Thyroid gland (tissue), 4 donors: ENCODE data around the gene PTPRN2. TPM values are rescaled to one million over a fixed set of nuclear protein-coding genes. Genes with fewer than 3 reads are reported as not detected.
"Not testable (repeated sequence)": the region's sequence is repeated elsewhere in the genome, so short reads cannot be mapped to it uniquely, and the experiment has no call there.

ENCODE experiments used
- DNase-seq, 2 donors: peaks; one replicate each; pipeline ENCODE4 v3.0.0-alpha.2; 2019
- H3K27ac ChIP-seq, 3 donors: fragments of 200-600 bp; sonication (generic); 1 replicate in 2 of 3; 2 replicates in 1 of 3; pipeline ENCODE4 v1.5.1; 2016 to 2019; ENCODE audit warnings: mild to moderate bottlenecking in 1 of 3, moderate library complexity in 1 of 3
- H3K27me3 ChIP-seq: fragments of 200-600 bp; sonication (generic); one replicate; pipeline ENCODE4 v1.5.1; 2019
- H3K36me3 ChIP-seq, 2 donors: fragments of 200-600 bp; sonication (generic); one replicate each; pipeline ENCODE4 v1.5.1; 2016 to 2019
- H3K4me1 ChIP-seq, 2 donors: fragments of 200-600 bp; sonication (generic); one replicate each; pipeline ENCODE4 v1.5.1; 2017 to 2019
- H3K4me3 ChIP-seq, 3 donors: fragments of 200-600 bp; sonication (generic); replicated peaks in 1 of 3; 1 replicate in 2 of 3; 2 replicates in 1 of 3; pipeline ENCODE4 v1.5.1; 2016; ENCODE audit warnings: mild to moderate bottlenecking in 1 of 3
- H3K9me3 ChIP-seq: fragments of 200-600 bp; sonication (generic); one replicate; pipeline ENCODE4 v1.5.1; 2017
- CTCF ChIP-seq, 6 experiments: fragments of 200-600 bp in 3 of 6; fragments of 450-650 bp in 3 of 6; sonication (generic) in 3 of 6; IDR thresholded peaks; one replicate each; pipeline ENCODE4 v1.5.1; 2016 to 2019; ENCODE audit warnings: antibody characterized with exemption in 6 of 6, mild to moderate bottlenecking in 2 of 6, inconsistent platforms in 1 of 6, moderate library complexity in 1 of 6
- POLR2A ChIP-seq, 2 donors: fragments of 450-650 bp; IDR thresholded peaks; one replicate each; pipeline ENCODE4 v1.6.1; 2017; ENCODE audit warnings: antibody characterized with exemption in 2 of 2, mild to moderate bottlenecking in 2 of 2, moderate library complexity in 1 of 2
- WGBS, 2 donors: methylation state at CpG; one replicate each; pipeline ENCODE4 v1.1.5; 2017; 5-methylcytosine and 5-hydroxymethylcytosine counted together
- intact Hi-C: fragments of 100-400 bp; cut with DNase I; formaldehyde crosslinking; loops from one replicate; pipeline ENCODE4 v1.15.1; 2023
- total RNA-seq, 4 donors: library from RNA; depleted of rRNA; stranded (reverse); fragments of >200 nt; gene quantifications; one replicate each; pipeline ENCODE4 v1.2.3, GENCODE V29; 2016

Gene PTPRN2
- total RNA-seq, 4 donors from 2014 or later = 4.2 to 9.9 (median 7.7) TPM

GRCh38 chr7:157668884-157669767 is 918.5 kb downstream of the PTPRN2 start:
- intact Hi-C loops = no loop called here
- no peak overlapping the region for H3K4me3 ChIP-seq
- no peak for DNase-seq

GRCh38 chr7:157668221-157668883 is 919.3 kb downstream of the PTPRN2 start:
- no peak for TF ChIP-seq POLR2A (IDR thresholded peaks at IDR 0.05)
- TF ChIP-seq CTCF (IDR thresholded peaks at IDR 0.05) = no peak
- Histone ChIP-seq H3K27me3 (no peaks in the 10 kb centered on the region), H3K9me3 (no peaks in the 10 kb centered on the region), H3K36me3 (no peaks in the 10 kb centered on the region), H3K27ac (no peak overlapping the region), H3K4me3 (no peak overlapping the region), H3K4me1 (no peaks in the 10 kb centered on the region)
- intact Hi-C loops = no loop called here
- 66 to 67% methylated on average over 22 of the region's 22 CpGs for WGBS, 2 donors
- peak in 1 of 2 donors; percentile 5 for DNase-seq

More at GRCh38 chr7:157668884-157669767, 918.5 kb downstream of the PTPRN2 start:
- no peaks in the 10 kb centered on the region for H3K27me3 ChIP-seq
- no peaks in the 10 kb centered on the region for H3K4me1 ChIP-seq
- no peaks in the 10 kb centered on the region for H3K36me3 ChIP-seq
- 79 to 86% methylated on average over 26 to 32 of the region's 33 CpGs for WGBS, 2 donors
- H3K9me3 ChIP-seq = no peaks in the 10 kb centered on the region
- no peak overlapping the region for H3K27ac ChIP-seq
- no peak for TF ChIP-seq POLR2A (IDR thresholded peaks at IDR 0.05)

GRCh38 chr7:157667731-157668130 is 919.9 kb downstream of the PTPRN2 start:
- no peak for DNase-seq
- TF ChIP-seq POLR2A (IDR thresholded peaks at IDR 0.05) (no peak), CTCF (IDR thresholded peaks at IDR 0.05) (no peak)
- Histone ChIP-seq H3K9me3 (no peaks in the 10 kb centered on the region), H3K27ac (no peak overlapping the region), H3K36me3 (no peaks in the 10 kb centered on the region), H3K4me1 (no peaks in the 10 kb centered on the region), H3K4me3 (no peak overlapping the region), H3K27me3 (no peaks in the 10 kb centered on the region)
- WGBS, 2 donors = 86 to 92% methylated on average over 19 of the region's 19 CpGs
- intact Hi-C loops = no loop called here

GRCh38 chr7:157667261-157667660 is 920.4 kb downstream of the PTPRN2 start:
- Histone ChIP-seq H3K9me3 (no peaks in the 10 kb centered on the region), H3K4me1 (no peaks in the 10 kb centered on the region), H3K36me3 (no peaks in the 10 kb centered on the region), H3K27me3 (no peaks in the 10 kb centered on the region), H3K27ac (no peak overlapping the region), H3K4me3 (no peak overlapping the region)
- TF ChIP-seq POLR2A (IDR thresholded peaks at IDR 0.05) (no peak), CTCF (IDR thresholded peaks at IDR 0.05) (no peak)
- no peak for DNase-seq
- intact Hi-C loops = no loop called here
- WGBS, 2 donors = 80 to 87% methylated on average over 1 to 2 of the region's 12 CpGs

- no peak for TF ChIP-seq POLR2A (IDR thresholded peaks at IDR 0.05)
- no peak for TF ChIP-seq CTCF (IDR thresholded peaks at IDR 0.05)
- Histone ChIP-seq H3K27me3 (no peaks in the 10 kb centered on the region), H3K27ac (no peak overlapping the region), H3K4me3 (no peak overlapping the region), H3K36me3 (no peaks in the 10 kb centered on the region), H3K4me1 (no peaks in the 10 kb centered on the region), H3K9me3 (no peaks in the 10 kb centered on the region)
- intact Hi-C loops = no loop called here
- WGBS, 2 donors = 73 to 81% methylated on average over 6 to 11 of the region's 11 CpGs
- no peak for DNase-seq
Measured at GRCh38 chr7:157666530-157667040, 921.0 kb downstream of the PTPRN2 start.

- WGBS, 2 donors = 89 to 96% methylated on average over 2 of the region's 2 CpGs
- intact Hi-C loops, DNase-seq, H3K9me3 ChIP-seq, H3K27me3 ChIP-seq, H3K36me3 ChIP-seq, H3K4me1 ChIP-seq, H3K4me3 ChIP-seq, H3K27ac ChIP-seq: not testable (repeated sequence)
Measured at GRCh38 chr7:157665634-157665988, 922.0 kb downstream of the PTPRN2 start.
